Left lobe of liver (tissue), 2 donors: Measurements from ENCODE around the gene DDX49. TPM values are rescaled to one million over a fixed set of nuclear protein-coding genes. Genes with fewer than 3 reads are reported as not detected.
A peak's percentile ranks its signal among the peaks of the same experiment; 100 is the strongest.
"Not testable (repeated sequence)": the region's sequence is repeated elsewhere in the genome, so short reads cannot be mapped to it uniquely, and the experiment has no call there.

Source experiments
- ATAC-seq: fragments of 200-7000 bp; cut with Tn5 transposase; one replicate; pipeline ENCODE4 v1.9.1; 2020; ENCODE audit warnings: mild to moderate bottlenecking, moderate library complexity
- DNase-seq: peaks from one replicate; pipeline ENCODE4 v3.0.0-alpha.2; 2020; ENCODE audit warnings: low spot score
- total RNA-seq: library from RNA; stranded (reverse); gene quantifications from one replicate; pipeline ENCODE4 v1.2.1, GENCODE V29; 2021
- donor health status: DM: no; HTN: no; CAD: no; lungs with moderate emphysema.
- donor health status: DM: no; HTN: yes; CAD: no.

DDX49 gene
- total RNA-seq, 1 donor from 2014 or later, result 18.9 TPM

GRCh38 chr19:18908917-18909619 is 10.4 kb upstream of the DDX49 start:
- no peak for ATAC-seq
- DNase-seq, result peak; percentile 44

GRCh38 chr19:18910010-18910409 is 9.5 kb upstream of the DDX49 start:
- DNase-seq, result no peak
- ATAC-seq, result no peak

- no peak for ATAC-seq
- no peak for DNase-seq
Measured at GRCh38 chr19:18910801-18911436, 8.6 kb upstream of the DDX49 start.

DNA sequence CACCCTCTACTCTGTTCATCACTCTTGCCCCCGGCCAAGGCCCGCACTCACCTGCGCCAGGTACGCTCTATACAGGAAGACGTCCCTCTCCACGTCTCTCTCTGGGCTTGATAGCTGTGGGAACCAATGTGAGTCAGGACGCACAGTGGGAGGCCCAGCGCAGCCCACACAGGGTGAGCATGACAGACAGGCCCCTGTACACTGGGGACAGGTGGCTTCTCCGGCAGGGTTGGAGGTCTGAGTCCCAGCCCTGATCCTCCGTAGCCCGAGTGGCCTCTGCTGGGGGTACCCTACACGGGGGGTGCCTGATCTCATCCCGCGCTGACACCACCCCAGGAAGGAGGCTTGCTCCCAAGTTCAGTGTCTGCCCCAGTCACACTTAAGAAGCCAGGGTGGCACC is 6.6 kb upstream of the DDX49 start:
- ATAC-seq, result no peak

GRCh38 chr19:18913466-18913865 is 6.0 kb upstream of the DDX49 start:
- DNase-seq (no peak), ATAC-seq (no peak)

More for the DNA sequence above, 6.6 kb upstream of the DDX49 start:
- no peak for DNase-seq

- ATAC-seq (no peak), DNase-seq (no peak)
Measured at GRCh38 chr19:18915639-18916038, 3.9 kb upstream of the DDX49 start.

- DNase-seq, ATAC-seq: not testable (repeated sequence)
Measured at GRCh38 chr19:18917593-18917992, 1.9 kb upstream of the DDX49 start.

DNA sequence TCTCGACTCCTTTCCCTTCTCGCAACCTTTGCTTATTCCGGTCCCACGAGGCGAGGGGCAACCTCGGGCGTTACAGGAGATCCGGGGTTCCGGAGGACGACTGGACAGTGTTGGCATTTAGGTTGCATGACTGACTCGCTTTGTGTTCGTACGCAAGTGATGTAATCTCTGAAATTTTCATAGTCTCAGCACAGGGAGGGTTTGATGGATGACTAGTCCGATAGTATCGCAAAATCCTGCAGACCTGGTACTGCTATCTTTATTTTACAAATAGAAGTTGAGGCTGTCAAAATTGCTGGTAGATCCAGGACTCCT is 342 bp downstream of the DDX49 start:
- ATAC-seq (no peak), DNase-seq (no peak)

DNA sequence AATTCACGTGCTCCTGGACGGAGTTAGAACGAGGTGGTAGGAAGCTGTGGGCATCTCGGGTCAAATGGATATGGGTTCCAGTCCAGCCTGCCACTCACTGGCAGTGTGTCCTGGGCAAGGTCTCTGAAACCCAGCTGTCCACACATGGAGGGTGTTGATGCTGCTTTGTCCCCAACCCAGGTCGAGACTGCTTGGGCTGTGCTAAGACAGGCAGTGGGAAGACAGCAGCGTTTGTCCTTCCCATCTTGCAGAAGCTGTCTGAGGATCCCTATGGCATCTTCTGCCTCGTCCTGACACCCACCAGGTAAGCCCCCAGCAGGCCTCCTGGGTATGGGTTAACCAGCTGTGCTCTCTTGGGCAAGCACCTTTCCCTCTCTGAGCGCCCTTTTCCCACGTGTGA is 885 bp downstream of the DDX49 start:
- no peak for ATAC-seq

DNA sequence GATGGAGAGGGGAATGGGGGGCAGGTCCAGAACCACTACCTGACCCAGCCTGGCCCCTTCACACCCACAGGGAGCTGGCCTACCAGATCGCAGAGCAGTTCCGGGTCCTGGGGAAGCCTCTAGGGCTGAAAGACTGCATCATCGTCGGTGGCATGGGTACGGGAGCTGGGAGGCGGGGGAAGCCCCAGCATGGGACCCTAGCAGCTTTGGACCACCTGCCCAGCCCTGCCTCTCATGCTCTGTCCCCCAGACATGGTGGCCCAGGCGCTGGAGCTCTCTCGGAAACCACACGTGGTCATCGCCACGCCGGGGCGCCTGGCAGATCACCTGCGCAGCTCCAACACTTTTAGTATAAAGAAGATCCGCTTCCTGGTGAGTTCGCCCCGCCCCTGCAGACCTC is 2.1 kb downstream of the DDX49 start:
- no peak for DNase-seq
- ATAC-seq, result no peak

More for the DNA sequence above, 885 bp downstream of the DDX49 start:
- DNase-seq, result no peak

GRCh38 chr19:18922228-18922985 is 2.9 kb downstream of the DDX49 start:
- DNase-seq, result no peak

GRCh38 chr19:18924684-18925213 is 5.2 kb downstream of the DDX49 start:
- ATAC-seq, result no peak

More at GRCh38 chr19:18922228-18922985, 2.9 kb downstream of the DDX49 start:
- no peak for ATAC-seq

GRCh38 chr19:18928018-18928805 is 8.7 kb downstream of the DDX49 start:
- DNase-seq (no peak), ATAC-seq (no peak)

More at GRCh38 chr19:18924684-18925213, 5.2 kb downstream of the DDX49 start:
- DNase-seq, result no peak

GRCh38 chr19:18929311-18929710 is 9.8 kb downstream of the DDX49 start:
- ATAC-seq (no peak), DNase-seq (no peak)

- ATAC-seq (no peak), DNase-seq (no peak)
Measured at GRCh38 chr19:18931316-18932162, 12.0 kb downstream of the DDX49 start.

- ATAC-seq, result peak; percentile 83
- peak; percentile 58 for DNase-seq
Measured at GRCh38 chr19:18932216-18932841, 12.8 kb downstream of the DDX49 start.

GRCh38 chr19:18933297-18933696 is 13.8 kb downstream of the DDX49 start:
- no peak for ATAC-seq
- DNase-seq, result no peak

GRCh38 chr19:18939163-18939562 is 19.6 kb downstream of the DDX49 start:
- DNase-seq (no peak), ATAC-seq (no peak)
